Measurements from ENCODE around the gene KDM4C.

DNA sequence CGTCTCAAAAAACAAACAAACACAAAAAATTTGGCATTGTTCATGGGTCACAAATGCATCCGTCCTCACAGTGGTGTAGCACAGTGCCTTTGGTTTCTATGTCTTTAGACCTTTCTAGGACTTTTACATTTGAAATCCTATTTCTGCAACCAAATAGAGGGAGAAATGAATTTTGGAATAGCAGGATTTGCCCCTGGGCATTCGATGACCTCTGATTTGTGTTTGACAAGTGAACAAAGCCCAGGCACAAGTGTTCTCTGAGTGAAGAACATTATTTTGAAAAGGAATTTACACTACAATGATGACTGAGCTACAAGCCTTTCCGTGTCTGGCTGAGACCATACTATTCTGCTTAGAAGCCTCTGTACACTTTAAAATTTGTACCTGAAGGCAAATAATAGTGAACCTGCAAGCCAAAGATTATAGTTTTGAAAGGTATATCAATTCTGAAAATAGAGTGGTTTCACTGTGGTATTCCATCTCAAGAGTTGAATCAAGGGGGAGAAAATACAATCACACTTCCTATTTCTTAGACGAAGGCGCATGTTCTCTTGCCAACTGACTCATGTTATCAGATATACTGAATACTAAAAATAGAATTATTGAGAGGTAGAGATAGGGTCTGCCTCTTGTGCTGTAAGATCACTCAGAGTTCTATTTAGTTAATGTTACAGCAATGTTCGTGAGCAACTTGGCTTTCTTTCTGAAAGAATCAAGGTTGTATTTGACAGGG is 297.6 kb downstream of the KDM4C start:
- TF ChIP-seq POLR2A (IDR thresholded peaks at IDR 0.05; ENCODE audit: low read depth, low read length) (no peak), POLR2AphosphoS5 (IDR thresholded peaks at IDR 0.05; ENCODE audit: low read depth, low read length) (no peak)
